B cell (primary cell): Measurements from ENCODE around the gene TACR2. TPM values are rescaled to one million over a fixed set of nuclear protein-coding genes. Genes with fewer than 3 reads are reported as not detected.

Experiments
- ATAC-seq: fragments of 200-7000 bp; cut with Tn5 transposase; one replicate; pipeline ENCODE4 v1.10.0; 2021; ENCODE audit warnings: low read depth, mild to moderate bottlenecking, moderate number of reproducible peaks, moderate library complexity
- CTCF ChIA-PET: fragments of 350-600 bp; sonication (Branson Sonifier 250); formaldehyde crosslinking; loops from one replicate; lab custom pipeline; 2021; ENCODE audit warnings: antibody characterized with exemption, inconsistent platforms; lab: Charles Lee
- POLR2A ChIA-PET: fragments of 350-600 bp; sonication (Branson Sonifier 250); formaldehyde crosslinking; loops from one replicate; lab custom pipeline; 2021; ENCODE audit warnings: antibody characterized with exemption; lab: Charles Lee
- DNase-seq: peaks from one replicate; pipeline ENCODE4 v3.0.0; 2013
- H2AFZ ChIP-seq: 2 replicates; pipeline ENCODE4 v1.6.1; 2012; ENCODE audit warnings: mild to moderate bottlenecking, low read depth, low read length; ENCODE audit not compliant: insufficient read depth, poor library complexity, severe bottlenecking
- H3K27ac ChIP-seq, 2 donors: 1 replicate in 1 of 2; 2 replicates in 1 of 2; pipeline ENCODE4 v1.5.1; 2012 to 2013; ENCODE audit warnings: low read length in 2 of 2, mild to moderate bottlenecking in 2 of 2, moderate library complexity in 1 of 2
- H3K27me3 ChIP-seq, 4 experiments: fragments of 200-600 bp in 1 of 4; sonication (generic) in 1 of 4; replicated peaks in 1 of 4; 1 replicate in 2 of 4; 2 replicates in 2 of 4; pipeline versions ENCODE4 v1.6.1 to v1.7.0; 2013 to 2016; ENCODE audit warnings: low read length in 3 of 4, mild to moderate bottlenecking in 2 of 4, mixed read lengths in 1 of 4, moderate library complexity in 1 of 4; ENCODE audit not compliant: insufficient read depth in 4 of 4, control insufficient read depth in 3 of 4; ENCODE audit errors: control extremely low read depth in 1 of 4
- H3K36me3 ChIP-seq, 2 experiments: replicated peaks in 1 of 2; 1 replicate in 1 of 2; 2 replicates in 1 of 2; pipeline versions ENCODE4 v1.6.1 to v1.7.1; 2013; ENCODE audit warnings: low read length in 1 of 2; ENCODE audit not compliant: insufficient read depth in 2 of 2, control insufficient read depth in 1 of 2; ENCODE audit errors: control extremely low read depth in 1 of 2, extremely low read depth in 1 of 2
- H3K4me1 ChIP-seq, 2 donors: fragments of 200-600 bp in 1 of 2; sonication (generic) in 1 of 2; 1 replicate in 1 of 2; 2 replicates in 1 of 2; pipeline versions ENCODE4 v1.5.1 to v1.6.1; 2013 to 2017; ENCODE audit warnings: low read length in 2 of 2; ENCODE audit not compliant: control insufficient read depth in 2 of 2, insufficient read depth in 2 of 2
- H3K4me2 ChIP-seq: replicated peaks from 2 replicates; pipeline ENCODE3; 2012; ENCODE audit warnings: mild to moderate bottlenecking, low read depth, low read length; ENCODE audit not compliant: poor library complexity, severe bottlenecking
- H3K4me3 ChIP-seq, 5 experiments: fragments of 200-600 bp in 1 of 5; sonication (generic) in 1 of 5; 1 replicate in 3 of 5; 2 replicates in 2 of 5; pipeline versions ENCODE4 v1.5.1 to v1.7.0; 2011 to 2016; ENCODE audit warnings: low read length in 4 of 5, mild to moderate bottlenecking in 4 of 5, low read depth in 2 of 5, control low read depth in 1 of 5, moderate library complexity in 1 of 5; ENCODE audit not compliant: insufficient read depth in 1 of 5; ENCODE audit errors: control extremely low read depth in 1 of 5, extremely low read depth in 1 of 5
- H3K79me2 ChIP-seq: fragments of 200-600 bp; sonication (generic); one replicate; pipeline ENCODE4 v1.6.0; 2016; ENCODE audit warnings: low read length; ENCODE audit not compliant: control insufficient read depth, insufficient read depth
- H3K9ac ChIP-seq: fragments of 200-600 bp; sonication (generic); 2 replicates; pipeline ENCODE4 v1.6.1; 2017; ENCODE audit warnings: mild to moderate bottlenecking, low read length, moderate library complexity
- H3K9me3 ChIP-seq, 3 donors: one replicate each; pipeline versions ENCODE4 v1.6.1 to v1.7.1; 2013; ENCODE audit warnings: low read length in 2 of 3; ENCODE audit not compliant: control insufficient read depth in 2 of 3, insufficient read depth in 1 of 3; ENCODE audit errors: control extremely low read depth in 1 of 3
- H4K20me1 ChIP-seq: 2 replicates; pipeline ENCODE4 v1.6.0; 2012; ENCODE audit warnings: mild to moderate bottlenecking, low read length; ENCODE audit not compliant: insufficient read depth, control insufficient read depth, poor library complexity, severe bottlenecking
- H3K27ac Mint-ChIP-seq: one replicate; pipeline ENCODE4 v1.8.0; 2021; ENCODE audit warnings: mixed read lengths
- H3K27me3 Mint-ChIP-seq: one replicate; pipeline ENCODE4 v1.8.0; 2021; ENCODE audit warnings: mixed read lengths
- H3K4me1 Mint-ChIP-seq: one replicate; pipeline ENCODE4 v1.8.0; 2021; ENCODE audit warnings: mixed read lengths
- H3K4me3 Mint-ChIP-seq: one replicate; pipeline ENCODE4 v1.8.0; 2021; ENCODE audit warnings: mixed read lengths
- H3K9me3 Mint-ChIP-seq: one replicate; pipeline ENCODE4 v1.8.0; 2022; ENCODE audit warnings: mixed read lengths; ENCODE audit not compliant: insufficient read depth
- EZH2 ChIP-seq: IDR thresholded peaks from 2 replicates; pipeline ENCODE4 v1.6.1; 2012; ENCODE audit warnings: borderline replicate concordance, low read depth, mild to moderate bottlenecking, moderate library complexity, low read length; ENCODE audit not compliant: insufficient read depth, poor library complexity, severe bottlenecking
- WGBS: methylation state at CpG from one replicate; pipeline ENCODE4 v1.1.5; 2013; ENCODE audit warnings: missing lambda C conversion rate; ENCODE audit not compliant: insufficient coverage; 5-methylcytosine and 5-hydroxymethylcytosine counted together
- intact Hi-C: fragments of 100-400 bp; cut with micrococcal nuclease; formaldehyde crosslinking; loops from one replicate; pipeline ENCODE4 v1.10.0; 2022
- polyA plus RNA-seq: library from polyadenylated mRNA; depleted of rRNA; stranded (reverse); fragments of >200 nt; gene quantifications from 2 replicates; pipeline ENCODE4 v1.2.3, GENCODE V29; 2012
- total RNA-seq, 2 donors: library from RNA; stranded (reverse); fragments of 120-200 nt in 1 of 2; gene quantifications; 1 replicate in 1 of 2; 2 replicates in 1 of 2; pipeline versions ENCODE4 v1.2.3 to v1.2.4, GENCODE V29; 2013 to 2022
- TF ChIP-seq, protein P1 (sequence below): fragments of 200-600 bp; IDR thresholded peaks from one replicate; pipeline ENCODE4 v1.8.0; 2022; ENCODE audit warnings: antibody characterized with exemption, mild to moderate bottlenecking

The TACR2 gene
- total and polyA plus RNA-seq, 2 donors (not counting 1 experiment from before 2014, with no cell fraction given): 0.18 TPM; not detected in 1

DNA sequence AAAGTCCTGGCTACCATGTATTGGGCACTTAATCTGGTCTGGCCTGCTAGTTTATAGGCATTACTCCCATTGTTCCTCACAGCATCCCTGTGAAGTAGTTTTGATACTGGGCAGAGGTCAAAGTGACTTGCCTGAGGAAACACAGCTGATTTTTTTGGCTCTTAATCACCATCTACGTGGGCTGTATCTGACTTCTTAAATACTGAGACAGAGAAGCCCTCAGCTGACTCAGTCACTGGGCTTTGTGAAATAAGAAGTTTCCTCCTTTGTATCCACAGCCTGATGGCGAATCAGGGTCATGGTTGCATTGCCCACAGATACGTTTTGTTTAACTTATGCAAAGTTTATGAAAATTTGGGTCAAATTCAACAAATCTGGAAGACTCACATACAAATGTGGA lies 13.2 kb downstream of the TACR2 start:
- peaks cover 0 to 3% (median 0%) of the 10 kb centered on the region in 3 donors for H3K9me3 ChIP-seq
- no peak overlapping the region for H3K4me3 ChIP-seq
- H3K27me3 ChIP-seq: no peaks in the 10 kb centered on the region
- no peak overlapping the region for H2AFZ ChIP-seq
- DNase-seq (no peak), ATAC-seq (no peak)
- ChIA-PET CTCF (interaction anchor here (1.0 to 1.5 kb wide), 3 partner anchors 10 to 13 kb away, joined by 3 to 9 read pairs (median 3); no protein-coding TSS in a partner anchor), POLR2A (no interaction called here)
- peaks cover 5 to 9% of the 10 kb centered on the region in 2 donors for H3K4me1 ChIP-seq
- H3K27ac ChIP-seq: no peak overlapping the region
- Mint-ChIP-seq H3K27me3 (no peaks in the 10 kb centered on the region), H3K4me3 (no peak overlapping the region), H3K27ac (no peak overlapping the region), H3K4me1 (peaks cover 6% of the 10 kb centered on the region), H3K9me3 (no peaks in the 10 kb centered on the region)
- H3K9ac ChIP-seq: no peak overlapping the region
- TF ChIP-seq, protein P1, sequence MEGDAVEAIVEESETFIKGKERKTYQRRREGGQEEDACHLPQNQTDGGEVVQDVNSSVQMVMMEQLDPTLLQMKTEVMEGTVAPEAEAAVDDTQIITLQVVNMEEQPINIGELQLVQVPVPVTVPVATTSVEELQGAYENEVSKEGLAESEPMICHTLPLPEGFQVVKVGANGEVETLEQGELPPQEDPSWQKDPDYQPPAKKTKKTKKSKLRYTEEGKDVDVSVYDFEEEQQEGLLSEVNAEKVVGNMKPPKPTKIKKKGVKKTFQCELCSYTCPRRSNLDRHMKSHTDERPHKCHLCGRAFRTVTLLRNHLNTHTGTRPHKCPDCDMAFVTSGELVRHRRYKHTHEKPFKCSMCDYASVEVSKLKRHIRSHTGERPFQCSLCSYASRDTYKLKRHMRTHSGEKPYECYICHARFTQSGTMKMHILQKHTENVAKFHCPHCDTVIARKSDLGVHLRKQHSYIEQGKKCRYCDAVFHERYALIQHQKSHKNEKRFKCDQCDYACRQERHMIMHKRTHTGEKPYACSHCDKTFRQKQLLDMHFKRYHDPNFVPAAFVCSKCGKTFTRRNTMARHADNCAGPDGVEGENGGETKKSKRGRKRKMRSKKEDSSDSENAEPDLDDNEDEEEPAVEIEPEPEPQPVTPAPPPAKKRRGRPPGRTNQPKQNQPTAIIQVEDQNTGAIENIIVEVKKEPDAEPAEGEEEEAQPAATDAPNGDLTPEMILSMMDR: no peak
- TF ChIP-seq EZH2: no peak
- no peaks in the 10 kb centered on the region for H3K79me2 ChIP-seq
- H3K36me3 ChIP-seq: peaks cover 0 to 31% of the 10 kb centered on the region in 2 experiments
- H4K20me1 ChIP-seq: no peaks in the 10 kb centered on the region
- no peak overlapping the region for H3K4me2 ChIP-seq
- 83% methylated on average over 1 of the region's 3 CpGs for WGBS
- intact Hi-C loops: no loop called here

DNA sequence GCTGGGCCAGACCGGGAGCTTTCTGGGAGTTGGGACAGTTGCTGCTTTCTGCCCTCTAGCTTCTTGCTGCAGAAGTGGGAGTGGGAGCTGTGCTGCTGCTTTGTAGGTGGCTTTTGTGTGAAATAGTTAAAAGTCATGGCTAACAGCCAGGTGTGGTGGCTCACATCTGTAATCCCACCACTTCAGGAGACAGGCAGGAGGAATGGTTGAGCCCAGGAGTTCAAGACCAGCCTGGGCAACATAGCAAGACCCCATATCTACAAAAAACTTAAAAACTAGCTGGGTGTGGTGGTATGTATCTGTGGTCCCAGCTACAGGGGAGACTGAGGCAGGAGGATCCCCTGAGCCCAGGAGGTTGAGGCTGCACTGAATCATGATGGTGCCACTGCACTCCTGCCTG lies 13.7 kb downstream of the TACR2 start:
- WGBS: 75% methylated on average over 1 of the region's 1 CpG
- no peaks in the 10 kb centered on the region for H3K9me3 Mint-ChIP-seq
- no peak overlapping the region for H3K4me3 ChIP-seq
- ChIA-PET CTCF (interaction anchor here (1.0 to 1.5 kb wide), 2 partner anchors 10 to 12 kb away, joined by 3 to 9 read pairs; no protein-coding TSS in a partner anchor), POLR2A (no interaction called here)
- H3K4me3 Mint-ChIP-seq: no peak overlapping the region
- intact Hi-C loops: no loop called here
- H3K36me3 ChIP-seq: peaks cover 0 to 36% of the 10 kb centered on the region in 2 experiments
- no peaks in the 10 kb centered on the region for H3K27me3 Mint-ChIP-seq
- no peak for ATAC-seq
- no peak overlapping the region for H3K9ac ChIP-seq
- TF ChIP-seq EZH2: no peak
- TF ChIP-seq, protein P1: no peak
- no peak for DNase-seq
- H3K4me1 Mint-ChIP-seq: peaks cover 3% of the 10 kb centered on the region
- no peak overlapping the region for H3K27ac ChIP-seq
- no peaks in the 10 kb centered on the region for H3K79me2 ChIP-seq
- no peak overlapping the region for H3K4me2 ChIP-seq
- H3K4me1 ChIP-seq: peaks cover 4 to 5% of the 10 kb centered on the region in 2 donors
- H3K9me3 ChIP-seq: no peaks in the 10 kb centered on the region
- no peaks in the 10 kb centered on the region for H4K20me1 ChIP-seq
- H2AFZ ChIP-seq: no peak overlapping the region
- H3K27me3 ChIP-seq: no peaks in the 10 kb centered on the region
- no peak overlapping the region for H3K27ac Mint-ChIP-seq
